B cell (primary cell): ENCODE data around the gene DNAH8. TPM values are rescaled to one million over a fixed set of nuclear protein-coding genes. Genes with fewer than 3 reads are reported as not detected.

Experiments used
- ATAC-seq: fragments of 200-7000 bp; cut with Tn5 transposase; one replicate; pipeline ENCODE4 v1.10.0; 2021; ENCODE audit warnings: low read depth, mild to moderate bottlenecking, moderate number of reproducible peaks, moderate library complexity
- CTCF ChIA-PET: fragments of 350-600 bp; sonication (Branson Sonifier 250); formaldehyde crosslinking; loops from one replicate; lab custom pipeline; 2021; ENCODE audit warnings: antibody characterized with exemption, inconsistent platforms; lab: Charles Lee
- POLR2A ChIA-PET: fragments of 350-600 bp; sonication (Branson Sonifier 250); formaldehyde crosslinking; loops from one replicate; lab custom pipeline; 2021; ENCODE audit warnings: antibody characterized with exemption; lab: Charles Lee
- DNase-seq: peaks from one replicate; pipeline ENCODE4 v3.0.0; 2013
- H2AFZ ChIP-seq: 2 replicates; pipeline ENCODE4 v1.6.1; 2012; ENCODE audit warnings: mild to moderate bottlenecking, low read depth, low read length; ENCODE audit not compliant: insufficient read depth, poor library complexity, severe bottlenecking
- H3K27ac ChIP-seq, 2 donors: 1 replicate in 1 of 2; 2 replicates in 1 of 2; pipeline ENCODE4 v1.5.1; 2012 to 2013; ENCODE audit warnings: low read length in 2 of 2, mild to moderate bottlenecking in 2 of 2, moderate library complexity in 1 of 2
- H3K27me3 ChIP-seq, 4 experiments: fragments of 200-600 bp in 1 of 4; sonication (generic) in 1 of 4; replicated peaks in 1 of 4; 1 replicate in 2 of 4; 2 replicates in 2 of 4; pipeline versions ENCODE4 v1.6.1 to v1.7.0; 2013 to 2016; ENCODE audit warnings: low read length in 3 of 4, mild to moderate bottlenecking in 2 of 4, mixed read lengths in 1 of 4, moderate library complexity in 1 of 4; ENCODE audit not compliant: insufficient read depth in 4 of 4, control insufficient read depth in 3 of 4; ENCODE audit errors: control extremely low read depth in 1 of 4
- H3K36me3 ChIP-seq, 2 experiments: replicated peaks in 1 of 2; 1 replicate in 1 of 2; 2 replicates in 1 of 2; pipeline versions ENCODE4 v1.6.1 to v1.7.1; 2013; ENCODE audit warnings: low read length in 1 of 2; ENCODE audit not compliant: insufficient read depth in 2 of 2, control insufficient read depth in 1 of 2; ENCODE audit errors: control extremely low read depth in 1 of 2, extremely low read depth in 1 of 2
- H3K4me1 ChIP-seq, 2 donors: fragments of 200-600 bp in 1 of 2; sonication (generic) in 1 of 2; 1 replicate in 1 of 2; 2 replicates in 1 of 2; pipeline versions ENCODE4 v1.5.1 to v1.6.1; 2013 to 2017; ENCODE audit warnings: low read length in 2 of 2; ENCODE audit not compliant: control insufficient read depth in 2 of 2, insufficient read depth in 2 of 2
- H3K4me2 ChIP-seq: replicated peaks from 2 replicates; pipeline ENCODE3; 2012; ENCODE audit warnings: mild to moderate bottlenecking, low read depth, low read length; ENCODE audit not compliant: poor library complexity, severe bottlenecking
- H3K4me3 ChIP-seq, 5 experiments: fragments of 200-600 bp in 1 of 5; sonication (generic) in 1 of 5; 1 replicate in 3 of 5; 2 replicates in 2 of 5; pipeline versions ENCODE4 v1.5.1 to v1.7.0; 2011 to 2016; ENCODE audit warnings: low read length in 4 of 5, mild to moderate bottlenecking in 4 of 5, low read depth in 2 of 5, control low read depth in 1 of 5, moderate library complexity in 1 of 5; ENCODE audit not compliant: insufficient read depth in 1 of 5; ENCODE audit errors: control extremely low read depth in 1 of 5, extremely low read depth in 1 of 5
- H3K79me2 ChIP-seq: fragments of 200-600 bp; sonication (generic); one replicate; pipeline ENCODE4 v1.6.0; 2016; ENCODE audit warnings: low read length; ENCODE audit not compliant: control insufficient read depth, insufficient read depth
- H3K9ac ChIP-seq: fragments of 200-600 bp; sonication (generic); 2 replicates; pipeline ENCODE4 v1.6.1; 2017; ENCODE audit warnings: mild to moderate bottlenecking, low read length, moderate library complexity
- H3K9me3 ChIP-seq, 3 donors: one replicate each; pipeline versions ENCODE4 v1.6.1 to v1.7.1; 2013; ENCODE audit warnings: low read length in 2 of 3; ENCODE audit not compliant: control insufficient read depth in 2 of 3, insufficient read depth in 1 of 3; ENCODE audit errors: control extremely low read depth in 1 of 3
- H4K20me1 ChIP-seq: 2 replicates; pipeline ENCODE4 v1.6.0; 2012; ENCODE audit warnings: mild to moderate bottlenecking, low read length; ENCODE audit not compliant: insufficient read depth, control insufficient read depth, poor library complexity, severe bottlenecking
- H3K27ac Mint-ChIP-seq: one replicate; pipeline ENCODE4 v1.8.0; 2021; ENCODE audit warnings: mixed read lengths
- H3K27me3 Mint-ChIP-seq: one replicate; pipeline ENCODE4 v1.8.0; 2021; ENCODE audit warnings: mixed read lengths
- H3K4me1 Mint-ChIP-seq: one replicate; pipeline ENCODE4 v1.8.0; 2021; ENCODE audit warnings: mixed read lengths
- H3K4me3 Mint-ChIP-seq: one replicate; pipeline ENCODE4 v1.8.0; 2021; ENCODE audit warnings: mixed read lengths
- H3K9me3 Mint-ChIP-seq: one replicate; pipeline ENCODE4 v1.8.0; 2022; ENCODE audit warnings: mixed read lengths; ENCODE audit not compliant: insufficient read depth
- EZH2 ChIP-seq: IDR thresholded peaks from 2 replicates; pipeline ENCODE4 v1.6.1; 2012; ENCODE audit warnings: borderline replicate concordance, low read depth, mild to moderate bottlenecking, moderate library complexity, low read length; ENCODE audit not compliant: insufficient read depth, poor library complexity, severe bottlenecking
- WGBS: methylation state at CpG from one replicate; pipeline ENCODE4 v1.1.5; 2013; ENCODE audit warnings: missing lambda C conversion rate; ENCODE audit not compliant: insufficient coverage; 5-methylcytosine and 5-hydroxymethylcytosine counted together
- intact Hi-C: fragments of 100-400 bp; cut with micrococcal nuclease; formaldehyde crosslinking; loops from one replicate; pipeline ENCODE4 v1.10.0; 2022
- polyA plus RNA-seq: library from polyadenylated mRNA; depleted of rRNA; stranded (reverse); fragments of >200 nt; gene quantifications from 2 replicates; pipeline ENCODE4 v1.2.3, GENCODE V29; 2012
- total RNA-seq, 2 donors: library from RNA; stranded (reverse); fragments of 120-200 nt in 1 of 2; gene quantifications; 1 replicate in 1 of 2; 2 replicates in 1 of 2; pipeline versions ENCODE4 v1.2.3 to v1.2.4, GENCODE V29; 2013 to 2022
- TF ChIP-seq, protein P1 (sequence below): fragments of 200-600 bp; IDR thresholded peaks from one replicate; pipeline ENCODE4 v1.8.0; 2022; ENCODE audit warnings: antibody characterized with exemption, mild to moderate bottlenecking

Gene DNAH8
- total and polyA plus RNA-seq, 2 donors (not counting 1 experiment from before 2014, with no cell fraction given) = 0.69 to 1.1 TPM

DNA sequence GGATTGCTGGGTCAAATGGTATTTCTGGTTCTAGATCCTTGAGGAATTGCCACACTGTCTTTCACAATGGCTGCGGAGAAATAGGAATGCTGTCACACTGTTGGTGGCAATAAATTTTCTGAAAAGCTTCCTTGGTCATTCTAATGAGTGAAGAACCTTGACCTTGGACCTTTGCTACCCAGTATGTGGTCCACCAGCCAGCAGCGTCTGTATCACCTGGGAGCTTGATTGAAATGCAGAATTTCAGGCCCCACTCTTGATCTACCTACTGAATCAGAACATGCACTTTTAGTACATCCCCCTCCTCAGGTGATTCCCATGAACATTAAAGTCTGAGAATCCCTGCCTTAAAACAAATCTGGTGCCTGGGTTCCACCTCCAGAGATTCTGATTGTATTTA is 305.9 kb downstream of the DNAH8 start:
- no peaks in the 10 kb centered on the region for H4K20me1 ChIP-seq
- POLR2A ChIA-PET = no interaction called here
- Mint-ChIP-seq H3K9me3 (no peaks in the 10 kb centered on the region), H3K4me3 (no peak overlapping the region), H3K27me3 (no peaks in the 10 kb centered on the region), H3K4me1 (no peaks in the 10 kb centered on the region), H3K27ac (no peak overlapping the region)
- no peak overlapping the region for H3K4me2 ChIP-seq
- no peaks in the 10 kb centered on the region for H3K79me2 ChIP-seq
- no peak overlapping the region for H3K4me3 ChIP-seq
- WGBS = 78% methylated on average over 2 of the region's 2 CpGs
- H3K36me3 ChIP-seq = no peaks in the 10 kb centered on the region
- H2AFZ ChIP-seq = no peak overlapping the region
- H3K27ac ChIP-seq = no peak overlapping the region
- CTCF ChIA-PET = no interaction called here
- H3K9me3 ChIP-seq = no peaks in the 10 kb centered on the region
- H3K9ac ChIP-seq = no peak overlapping the region
- ATAC-seq = no peak
- TF ChIP-seq EZH2 = no peak
- TF ChIP-seq, protein P1, sequence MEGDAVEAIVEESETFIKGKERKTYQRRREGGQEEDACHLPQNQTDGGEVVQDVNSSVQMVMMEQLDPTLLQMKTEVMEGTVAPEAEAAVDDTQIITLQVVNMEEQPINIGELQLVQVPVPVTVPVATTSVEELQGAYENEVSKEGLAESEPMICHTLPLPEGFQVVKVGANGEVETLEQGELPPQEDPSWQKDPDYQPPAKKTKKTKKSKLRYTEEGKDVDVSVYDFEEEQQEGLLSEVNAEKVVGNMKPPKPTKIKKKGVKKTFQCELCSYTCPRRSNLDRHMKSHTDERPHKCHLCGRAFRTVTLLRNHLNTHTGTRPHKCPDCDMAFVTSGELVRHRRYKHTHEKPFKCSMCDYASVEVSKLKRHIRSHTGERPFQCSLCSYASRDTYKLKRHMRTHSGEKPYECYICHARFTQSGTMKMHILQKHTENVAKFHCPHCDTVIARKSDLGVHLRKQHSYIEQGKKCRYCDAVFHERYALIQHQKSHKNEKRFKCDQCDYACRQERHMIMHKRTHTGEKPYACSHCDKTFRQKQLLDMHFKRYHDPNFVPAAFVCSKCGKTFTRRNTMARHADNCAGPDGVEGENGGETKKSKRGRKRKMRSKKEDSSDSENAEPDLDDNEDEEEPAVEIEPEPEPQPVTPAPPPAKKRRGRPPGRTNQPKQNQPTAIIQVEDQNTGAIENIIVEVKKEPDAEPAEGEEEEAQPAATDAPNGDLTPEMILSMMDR = no peak
- intact Hi-C loops = no loop called here
- H3K27me3 ChIP-seq = peaks cover 0 to 10% (median 1%) of the 10 kb centered on the region in 4 experiments
- no peaks in the 10 kb centered on the region for H3K4me1 ChIP-seq
- no peak for DNase-seq

- DNase-seq (no peak), ATAC-seq (no peak)
- H3K79me2 ChIP-seq = no peaks in the 10 kb centered on the region
- H3K9ac ChIP-seq = no peak overlapping the region
- Mint-ChIP-seq H3K4me3 (no peak overlapping the region), H3K27me3 (no peaks in the 10 kb centered on the region), H3K9me3 (no peaks in the 10 kb centered on the region), H3K27ac (no peak overlapping the region), H3K4me1 (no peaks in the 10 kb centered on the region)
- no peak overlapping the region for H3K4me2 ChIP-seq
- POLR2A ChIA-PET = no interaction called here
- H3K36me3 ChIP-seq = no peaks in the 10 kb centered on the region
- no peaks in the 10 kb centered on the region for H3K4me1 ChIP-seq
- WGBS = no CpG with 5 or more reads among the region's 1 CpG
- peaks cover 0 to 10% (median 1%) of the 10 kb centered on the region in 4 experiments for H3K27me3 ChIP-seq
- no peak for TF ChIP-seq EZH2
- TF ChIP-seq, protein P1 = no peak
- no peak overlapping the region for H2AFZ ChIP-seq
- CTCF ChIA-PET = no interaction called here
- H3K4me3 ChIP-seq = no peak overlapping the region
- H3K9me3 ChIP-seq = no peaks in the 10 kb centered on the region
- H3K27ac ChIP-seq = no peak overlapping the region
- H4K20me1 ChIP-seq = no peaks in the 10 kb centered on the region
- intact Hi-C loops = no loop called here
Measured at GRCh38 chr6:39021779-39022178, 306.7 kb downstream of the DNAH8 start.
